Measurements from ENCODE around the gene RSAD1. TPM values are rescaled to one million over a fixed set of nuclear protein-coding genes. Genes with fewer than 3 reads are reported as not detected.

RSAD1 gene
- total RNA-seq, 1 donor from 2014 or later, result 31.6 TPM

- intact Hi-C loops (cut with micrococcal nuclease), result no loop called here
Measured at GRCh38 chr17:50458270-50458669, 20.4 kb upstream of the RSAD1 start.

- intact Hi-C loops (cut with micrococcal nuclease), result no loop called here
Measured at GRCh38 chr17:50458701-50459676, 19.7 kb upstream of the RSAD1 start.

DNA sequence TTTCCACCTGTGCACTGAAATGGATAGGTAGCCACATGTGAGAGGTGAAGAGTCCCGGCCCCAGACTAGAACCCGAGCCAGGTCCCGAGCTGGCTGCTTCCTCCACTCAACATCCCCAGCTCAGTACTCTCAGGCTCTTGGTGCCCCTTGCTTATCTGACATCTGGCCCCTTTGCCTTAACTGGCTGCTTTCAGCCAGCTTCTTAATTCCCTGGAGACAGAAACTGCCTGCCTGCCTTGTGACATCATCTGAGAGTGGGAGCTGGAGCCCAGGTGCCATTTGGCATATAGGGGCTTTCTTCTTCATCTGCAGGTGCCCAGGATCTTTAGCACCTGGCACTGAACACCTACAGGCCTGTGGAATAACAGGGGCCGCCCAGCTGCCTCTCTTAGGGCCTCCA, 18.9 kb upstream of the RSAD1 start:
- intact Hi-C loops (cut with micrococcal nuclease), result no loop called here

- intact Hi-C loops (cut with micrococcal nuclease), result no loop called here
Measured at GRCh38 chr17:50460831-50461526, 17.7 kb upstream of the RSAD1 start.

- intact Hi-C loops (cut with micrococcal nuclease), result no loop called here
Measured at GRCh38 chr17:50461550-50462132, 17.0 kb upstream of the RSAD1 start.

GRCh38 chr17:50462446-50462845, 16.2 kb upstream of the RSAD1 start:
- intact Hi-C loops (cut with micrococcal nuclease), result no loop called here

- intact Hi-C loops (cut with micrococcal nuclease), result no loop called here
Measured at GRCh38 chr17:50464121-50464520, 14.5 kb upstream of the RSAD1 start.

GRCh38 chr17:50464736-50465135, 13.9 kb upstream of the RSAD1 start:
- intact Hi-C loops (cut with micrococcal nuclease), result no loop called here

- intact Hi-C loops (cut with micrococcal nuclease), result no loop called here
Measured at GRCh38 chr17:50465171-50465570, 13.5 kb upstream of the RSAD1 start.

DNA sequence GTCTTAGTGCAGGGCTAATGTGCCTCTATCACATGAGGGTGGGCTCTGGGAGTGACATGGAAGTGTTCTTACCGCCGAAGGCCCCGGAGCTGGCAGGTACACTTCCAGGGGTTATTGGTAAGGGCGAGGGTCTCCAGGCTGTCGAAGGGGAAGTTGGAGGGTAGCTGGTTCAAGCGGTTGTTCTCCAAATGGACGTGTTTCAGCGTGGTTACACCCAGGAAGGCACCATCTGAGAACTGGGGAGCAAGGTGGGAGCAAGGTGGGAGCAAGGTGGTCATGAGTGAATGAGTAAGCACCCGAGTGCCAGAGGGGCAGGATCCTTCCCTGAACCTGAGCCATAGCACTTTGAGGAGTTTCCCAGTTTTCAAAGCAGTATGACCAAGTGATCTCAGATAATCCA, 13.0 kb upstream of the RSAD1 start:
- intact Hi-C loops (cut with micrococcal nuclease), result no loop called here

- intact Hi-C loops (cut with micrococcal nuclease), result no loop called here
Measured at GRCh38 chr17:50466371-50467113, 12.1 kb upstream of the RSAD1 start.

DNA sequence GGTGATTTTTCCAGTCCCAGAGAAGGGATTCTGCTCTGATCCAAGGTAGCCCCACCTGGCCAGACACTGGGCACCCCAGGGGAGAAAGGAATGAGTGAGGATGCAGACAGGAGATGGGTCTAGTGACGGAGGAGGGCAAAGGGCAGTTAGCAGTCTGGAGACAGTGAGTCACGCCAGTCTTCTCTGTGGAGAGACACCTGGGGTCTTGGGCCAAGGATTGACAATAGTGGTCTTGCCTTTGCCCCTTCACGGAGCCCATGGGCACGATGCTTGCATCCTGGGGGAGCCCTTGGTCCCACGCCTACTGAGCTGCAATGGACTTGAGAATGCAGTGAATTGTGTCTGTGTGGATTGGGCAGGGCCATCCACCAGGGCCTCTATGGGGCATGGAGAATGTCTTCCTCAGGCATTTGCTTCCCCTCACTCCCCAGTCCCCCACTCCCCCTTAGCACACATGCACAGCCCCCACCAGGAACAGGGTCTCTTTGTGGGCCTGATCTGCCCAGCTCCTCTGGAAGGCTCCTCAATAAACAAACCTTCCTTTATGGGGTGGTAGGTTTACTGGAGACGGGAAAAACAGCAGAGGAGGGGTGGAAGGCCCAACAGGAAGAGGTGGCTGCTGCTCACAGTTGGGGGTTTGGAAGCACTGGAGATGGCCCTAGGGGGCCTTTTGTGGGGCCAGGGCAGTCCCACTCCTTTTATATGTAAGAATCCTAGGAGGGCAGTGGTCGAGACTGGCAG, 11.4 kb upstream of the RSAD1 start:
- intact Hi-C loops (cut with micrococcal nuclease), result no loop called here

DNA sequence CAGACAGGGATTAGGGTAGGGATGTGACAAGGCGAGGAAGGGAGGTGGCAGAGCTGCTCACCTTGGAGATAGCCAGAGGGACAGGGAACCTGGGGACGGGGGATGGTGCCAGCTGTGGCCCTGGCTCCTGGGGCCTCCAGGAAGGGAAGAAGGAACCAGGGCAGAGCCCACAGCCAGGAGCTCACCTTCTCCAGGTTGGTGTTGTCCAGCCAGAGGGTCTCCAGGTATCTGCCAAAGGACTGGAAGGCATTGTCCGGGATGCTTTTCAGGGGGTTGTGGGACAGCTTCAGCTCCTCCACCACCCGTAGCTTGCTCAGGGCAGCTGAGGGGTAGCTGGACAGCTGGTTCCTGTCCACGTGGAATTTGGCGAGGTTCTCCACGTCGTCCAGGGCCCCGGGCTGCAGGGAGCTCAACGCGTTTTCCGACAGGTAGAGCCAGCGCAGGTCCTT, 10.8 kb upstream of the RSAD1 start:
- intact Hi-C loops (cut with micrococcal nuclease), result no loop called here

- intact Hi-C loops (cut with micrococcal nuclease), result no loop called here
Measured at GRCh38 chr17:50468304-50469207, 10.1 kb upstream of the RSAD1 start, which contains the start of gene CHAD. CHAD (minus strand) TSS chr17:50468880; CDS start chr17:50468813, 67 bp downstream.

DNA sequence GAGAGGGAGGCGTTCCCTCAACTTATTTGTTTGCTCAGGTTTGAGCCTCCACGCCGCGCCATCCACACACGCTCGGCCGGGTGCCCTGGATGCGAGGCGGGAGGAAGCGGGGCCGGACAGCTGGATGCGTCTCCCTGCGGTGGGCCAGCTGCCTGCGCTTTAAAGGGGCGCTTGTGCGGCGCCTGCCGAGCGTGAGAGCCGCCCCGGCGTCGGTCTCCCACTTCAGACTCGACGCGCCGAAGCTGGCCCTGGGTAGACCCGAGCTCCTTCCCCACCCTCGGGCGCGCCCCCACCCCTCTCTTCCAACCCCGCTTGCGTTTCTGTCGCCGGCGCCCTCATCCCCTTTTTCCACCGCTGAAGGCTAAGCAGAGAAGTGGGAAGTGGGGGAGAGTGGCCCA, 9.5 kb upstream of the RSAD1 start:
- intact Hi-C loops (cut with micrococcal nuclease), result no loop called here

DNA sequence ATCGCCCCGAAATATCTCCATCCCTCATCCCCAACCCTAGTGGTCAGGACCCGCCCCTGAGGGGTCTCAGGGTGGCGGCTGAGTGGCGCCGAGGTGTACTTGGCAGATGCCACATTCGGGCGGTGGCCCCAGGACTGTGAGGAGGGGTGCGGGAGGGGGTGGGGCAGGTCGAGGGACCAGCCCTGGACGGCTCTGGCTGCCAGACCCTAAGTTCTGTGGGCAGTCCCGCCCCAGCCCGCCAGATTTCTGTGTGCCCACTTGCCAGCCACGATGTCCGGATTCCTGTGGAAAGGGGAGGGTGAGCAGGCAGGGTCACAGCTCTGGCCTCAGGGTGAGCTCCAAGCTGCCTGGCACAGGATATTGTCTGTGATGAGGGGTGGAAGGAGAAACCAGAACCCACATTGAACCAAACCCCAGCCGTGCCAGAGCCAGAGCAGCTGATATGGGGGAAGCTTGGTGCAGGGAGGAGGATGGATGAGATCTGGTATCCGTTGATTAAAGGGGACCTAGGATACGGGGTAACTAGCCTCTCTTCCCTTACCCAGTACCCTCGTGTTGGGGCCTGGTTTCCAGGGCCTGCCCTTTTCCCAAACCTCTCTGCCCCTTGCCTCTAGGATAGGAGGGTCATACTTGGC, 8.9 kb upstream of the RSAD1 start:
- intact Hi-C loops (cut with micrococcal nuclease), result no loop called here

DNA sequence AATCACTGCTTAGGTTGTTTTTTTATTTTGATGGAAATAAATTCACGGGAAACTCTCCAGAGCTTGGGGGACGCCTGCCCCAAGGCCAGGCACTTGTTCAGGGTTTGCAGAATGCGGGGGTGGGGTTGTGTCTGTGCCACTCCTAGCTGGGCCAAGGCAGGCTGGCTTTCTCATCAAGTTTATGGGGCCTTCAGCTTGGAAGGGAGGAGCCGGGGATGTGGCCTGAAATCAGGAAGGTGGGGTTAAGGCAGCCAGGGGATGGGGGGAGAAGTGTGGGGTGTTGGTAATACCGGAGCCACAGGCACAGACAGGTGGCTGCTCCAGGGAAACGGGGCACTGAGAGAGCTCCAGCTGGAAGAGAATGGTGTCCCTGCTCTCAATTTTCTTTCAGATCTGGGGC, 8.2 kb upstream of the RSAD1 start:
- intact Hi-C loops (cut with micrococcal nuclease), result no loop called here

- intact Hi-C loops (cut with micrococcal nuclease), result no loop called here
Measured at GRCh38 chr17:50471009-50471905, 7.4 kb upstream of the RSAD1 start.
